GM12878 (cell line): ENCODE data around the gene PTK7. TPM values are rescaled to one million over a fixed set of nuclear protein-coding genes. Genes with fewer than 3 reads are reported as not detected.

Experiments
- ATF7 ChIP-seq: fragments of 450-650 bp; IDR thresholded peaks from 2 replicates; pipeline ENCODE4 v1.6.1; 2016; ENCODE audit warnings: low read depth, mild to moderate bottlenecking
- CHD4 ChIP-seq: fragments of 200-600 bp; sonication (generic); IDR thresholded peaks from 2 replicates; pipeline ENCODE4 v1.6.1; 2016; ENCODE audit warnings: mild to moderate bottlenecking
- CREB1 ChIP-seq: IDR thresholded peaks from 2 replicates; pipeline ENCODE4 v1.6.1; 2012; ENCODE audit warnings: low read depth, mild to moderate bottlenecking, inconsistent platforms
- EZH2 ChIP-seq: IDR thresholded peaks from 2 replicates; pipeline ENCODE4 v1.6.1; 2012; ENCODE audit warnings: low read depth, mild to moderate bottlenecking, control low read depth, inconsistent platforms, low read length, borderline replicate concordance; ENCODE audit not compliant: control insufficient read depth
- FOXM1 ChIP-seq: IDR thresholded peaks from 2 replicates; pipeline ENCODE4 v1.6.1; 2012; ENCODE audit warnings: low read depth, mild to moderate bottlenecking, inconsistent platforms, low read length, moderate library complexity
- KDM1A ChIP-seq: fragments of 200-600 bp; sonication (generic); IDR thresholded peaks from 2 replicates; pipeline ENCODE4 v1.6.1; 2016; ENCODE audit warnings: borderline replicate concordance
- POLR2A ChIP-seq: IDR thresholded peaks from 2 replicates; pipeline ENCODE4 v1.6.1; 2011; ENCODE audit warnings: low read depth, mild to moderate bottlenecking, low read length
- RB1 ChIP-seq: fragments of 450-650 bp; formaldehyde crosslinking; IDR thresholded peaks from 2 replicates; pipeline ENCODE4 v1.6.1; 2017; ENCODE audit warnings: mild to moderate bottlenecking, borderline replicate concordance
- RUNX3 ChIP-seq: IDR thresholded peaks from 2 replicates; pipeline ENCODE4 v1.6.1; 2012; ENCODE audit warnings: low read length, inconsistent platforms
- SUPT20H ChIP-seq: IDR thresholded peaks from 2 replicates; pipeline ENCODE4 v1.6.1; 2011; ENCODE audit warnings: low read depth, mild to moderate bottlenecking, low read length, moderate library complexity, borderline replicate concordance; ENCODE audit not compliant: control insufficient read depth
- TBL1XR1 ChIP-seq: IDR thresholded peaks from 2 replicates; pipeline ENCODE4 v1.6.1; 2012; ENCODE audit warnings: low read depth, low read length, improper control_type of control experiment
- TCF12 ChIP-seq: IDR thresholded peaks from 2 replicates; pipeline ENCODE4 v1.6.1; 2011; ENCODE audit warnings: low read depth, mild to moderate bottlenecking, low read length
- polyA plus RNA-seq, 11 experiments: library from polyadenylated mRNA; depleted of rRNA in 4 of 11; unstranded in 6 of 11; stranded (reverse) in 5 of 11; fragments of >200 nt; fragmentation: Nextera tagmentation in 4 of 11; fragmentation: Illumina TruSeq in 1 of 11; extraction: Ambion mirVana in 4 of 11; extraction: Trizol in 1 of 11; gene quantifications; 1 replicate in 1 of 11; 2 replicates in 10 of 11; pipeline versions ENCODE4 v1.2.1 to v1.2.3, GENCODE V29; 2011 to 2016; ENCODE audit warnings: inconsistent platforms in 2 of 11, missing spikeins in 2 of 11, low read depth in 1 of 11
- total RNA-seq, 4 experiments: library from RNA; depleted of rRNA in 3 of 4; stranded (reverse); fragments of >200 nt in 3 of 4; fragmentation: Illumina TruSeq in 1 of 4; extraction: Trizol in 1 of 4; gene quantifications; 2 replicates each; pipeline versions ENCODE4 v1.2.1 to v1.2.3, GENCODE V29; 2013 to 2021
- TF ChIP-seq, protein P1 (sequence below): fragments of 450-650 bp; IDR thresholded peaks from 2 replicates; pipeline ENCODE4 v1.6.1; 2017; ENCODE audit warnings: mild to moderate bottlenecking, low read depth, inconsistent platforms; ENCODE audit not compliant: poor library complexity, severe bottlenecking
- TF ChIP-seq, protein P2 (sequence below): IDR thresholded peaks from 2 replicates; pipeline ENCODE4 v1.6.1; 2012; ENCODE audit warnings: mild to moderate bottlenecking, low read depth, low read length
- TF ChIP-seq, protein P3 (sequence below): IDR thresholded peaks from 2 replicates; pipeline ENCODE4 v1.6.1; 2011; ENCODE audit warnings: borderline replicate concordance, low read depth, mild to moderate bottlenecking, moderate library complexity, low read length; ENCODE audit not compliant: insufficient read depth, poor library complexity, severe bottlenecking
- TF ChIP-seq, protein P4 (sequence below): fragments of 450-650 bp; IDR thresholded peaks from 2 replicates; pipeline ENCODE4 v1.6.1; 2017; ENCODE audit warnings: borderline replicate concordance
- TF ChIP-seq, protein P5 (sequence below): fragments of 450-650 bp; IDR thresholded peaks from 2 replicates; pipeline ENCODE4 v1.6.1; 2017; ENCODE audit warnings: antibody characterized with exemption, mild to moderate bottlenecking, moderate library complexity

PTK7 gene
- total and polyA plus RNA-seq, 10 of the 15 experiments (the other 5 are each of a cell fraction or from before 2014, with no cell fraction given), result 0.18 to 14.4 (median 3.3) TPM; not detected in 1

DNA sequence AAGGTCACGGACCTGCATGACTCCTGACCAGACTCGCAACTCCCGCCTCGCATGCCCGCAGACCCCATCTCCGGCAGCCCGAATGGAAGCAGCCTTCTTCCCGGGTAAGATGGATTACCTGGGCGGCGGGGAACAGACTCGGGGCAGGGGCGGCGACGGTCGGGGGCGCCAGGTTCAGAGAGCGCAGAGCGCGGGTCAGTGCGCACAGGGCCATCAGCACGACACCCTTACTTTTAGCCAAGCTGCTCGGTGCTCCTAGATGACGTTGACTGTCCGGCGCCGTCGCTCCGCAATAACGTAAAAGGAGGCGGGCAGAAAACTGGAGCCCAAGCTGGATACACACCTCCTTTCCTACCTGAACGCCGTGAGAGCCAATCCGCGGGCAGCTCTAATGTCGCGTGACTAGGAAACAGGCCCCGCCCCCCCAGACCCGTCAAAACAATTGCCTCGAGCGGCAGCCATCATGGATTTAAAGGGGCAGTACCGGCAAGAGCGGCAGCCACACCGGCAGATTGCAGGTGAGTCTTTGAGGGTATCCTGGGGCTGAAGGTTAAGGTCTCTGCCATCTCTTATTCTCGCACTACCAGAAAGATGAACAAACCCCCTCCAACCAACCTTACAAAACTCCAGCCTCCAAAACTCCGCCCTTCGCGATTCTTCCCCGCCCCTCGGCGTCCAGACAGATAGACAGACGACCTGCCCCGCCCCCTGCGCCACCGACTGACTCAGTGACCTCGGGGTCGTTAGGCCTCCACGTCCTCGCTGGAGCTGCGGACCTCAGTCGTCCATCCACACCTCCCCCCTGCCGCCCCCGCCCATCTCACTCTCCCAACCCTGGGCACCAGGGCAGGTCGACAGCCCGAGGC, 16.7 kb upstream of the PTK7 start, which contains the start of the genes KLC4 and MRPL2 (continued):
- TF ChIP-seq, protein P1, sequence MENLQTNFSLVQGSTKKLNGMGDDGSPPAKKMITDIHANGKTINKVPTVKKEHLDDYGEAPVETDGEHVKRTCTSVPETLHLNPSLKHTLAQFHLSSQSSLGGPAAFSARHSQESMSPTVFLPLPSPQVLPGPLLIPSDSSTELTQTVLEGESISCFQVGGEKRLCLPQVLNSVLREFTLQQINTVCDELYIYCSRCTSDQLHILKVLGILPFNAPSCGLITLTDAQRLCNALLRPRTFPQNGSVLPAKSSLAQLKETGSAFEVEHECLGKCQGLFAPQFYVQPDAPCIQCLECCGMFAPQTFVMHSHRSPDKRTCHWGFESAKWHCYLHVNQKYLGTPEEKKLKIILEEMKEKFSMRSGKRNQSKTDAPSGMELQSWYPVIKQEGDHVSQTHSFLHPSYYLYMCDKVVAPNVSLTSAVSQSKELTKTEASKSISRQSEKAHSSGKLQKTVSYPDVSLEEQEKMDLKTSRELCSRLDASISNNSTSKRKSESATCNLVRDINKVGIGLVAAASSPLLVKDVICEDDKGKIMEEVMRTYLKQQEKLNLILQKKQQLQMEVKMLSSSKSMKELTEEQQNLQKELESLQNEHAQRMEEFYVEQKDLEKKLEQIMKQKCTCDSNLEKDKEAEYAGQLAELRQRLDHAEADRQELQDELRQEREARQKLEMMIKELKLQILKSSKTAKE, result peak; percentile 64
- TF ChIP-seq TCF12 (peak; percentile 43; the same call in 1 of the 2 replicates), CREB1 (peak; percentile 100), ATF7 (peak; percentile 48; the same call in 1 of the 2 replicates), KDM1A (no peak), FOXM1 (no peak), RB1 (no peak; the same call in 1 of the 2 replicates), SUPT20H (no peak), EZH2 (no peak), RUNX3 (no peak; the same call in 1 of the 2 replicates), CHD4 (no peak), TBL1XR1 (no peak), POLR2A (peak; percentile 94)
- TF ChIP-seq, protein P2, sequence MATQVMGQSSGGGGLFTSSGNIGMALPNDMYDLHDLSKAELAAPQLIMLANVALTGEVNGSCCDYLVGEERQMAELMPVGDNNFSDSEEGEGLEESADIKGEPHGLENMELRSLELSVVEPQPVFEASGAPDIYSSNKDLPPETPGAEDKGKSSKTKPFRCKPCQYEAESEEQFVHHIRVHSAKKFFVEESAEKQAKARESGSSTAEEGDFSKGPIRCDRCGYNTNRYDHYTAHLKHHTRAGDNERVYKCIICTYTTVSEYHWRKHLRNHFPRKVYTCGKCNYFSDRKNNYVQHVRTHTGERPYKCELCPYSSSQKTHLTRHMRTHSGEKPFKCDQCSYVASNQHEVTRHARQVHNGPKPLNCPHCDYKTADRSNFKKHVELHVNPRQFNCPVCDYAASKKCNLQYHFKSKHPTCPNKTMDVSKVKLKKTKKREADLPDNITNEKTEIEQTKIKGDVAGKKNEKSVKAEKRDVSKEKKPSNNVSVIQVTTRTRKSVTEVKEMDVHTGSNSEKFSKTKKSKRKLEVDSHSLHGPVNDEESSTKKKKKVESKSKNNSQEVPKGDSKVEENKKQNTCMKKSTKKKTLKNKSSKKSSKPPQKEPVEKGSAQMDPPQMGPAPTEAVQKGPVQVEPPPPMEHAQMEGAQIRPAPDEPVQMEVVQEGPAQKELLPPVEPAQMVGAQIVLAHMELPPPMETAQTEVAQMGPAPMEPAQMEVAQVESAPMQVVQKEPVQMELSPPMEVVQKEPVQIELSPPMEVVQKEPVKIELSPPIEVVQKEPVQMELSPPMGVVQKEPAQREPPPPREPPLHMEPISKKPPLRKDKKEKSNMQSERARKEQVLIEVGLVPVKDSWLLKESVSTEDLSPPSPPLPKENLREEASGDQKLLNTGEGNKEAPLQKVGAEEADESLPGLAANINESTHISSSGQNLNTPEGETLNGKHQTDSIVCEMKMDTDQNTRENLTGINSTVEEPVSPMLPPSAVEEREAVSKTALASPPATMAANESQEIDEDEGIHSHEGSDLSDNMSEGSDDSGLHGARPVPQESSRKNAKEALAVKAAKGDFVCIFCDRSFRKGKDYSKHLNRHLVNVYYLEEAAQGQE, result no peak
- TF ChIP-seq, protein P3, sequence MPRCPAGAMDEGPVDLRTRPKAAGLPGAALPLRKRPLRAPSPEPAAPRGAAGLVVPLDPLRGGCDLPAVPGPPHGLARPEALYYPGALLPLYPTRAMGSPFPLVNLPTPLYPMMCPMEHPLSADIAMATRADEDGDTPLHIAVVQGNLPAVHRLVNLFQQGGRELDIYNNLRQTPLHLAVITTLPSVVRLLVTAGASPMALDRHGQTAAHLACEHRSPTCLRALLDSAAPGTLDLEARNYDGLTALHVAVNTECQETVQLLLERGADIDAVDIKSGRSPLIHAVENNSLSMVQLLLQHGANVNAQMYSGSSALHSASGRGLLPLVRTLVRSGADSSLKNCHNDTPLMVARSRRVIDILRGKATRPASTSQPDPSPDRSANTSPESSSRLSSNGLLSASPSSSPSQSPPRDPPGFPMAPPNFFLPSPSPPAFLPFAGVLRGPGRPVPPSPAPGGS, result no peak
- TF ChIP-seq, protein P4, sequence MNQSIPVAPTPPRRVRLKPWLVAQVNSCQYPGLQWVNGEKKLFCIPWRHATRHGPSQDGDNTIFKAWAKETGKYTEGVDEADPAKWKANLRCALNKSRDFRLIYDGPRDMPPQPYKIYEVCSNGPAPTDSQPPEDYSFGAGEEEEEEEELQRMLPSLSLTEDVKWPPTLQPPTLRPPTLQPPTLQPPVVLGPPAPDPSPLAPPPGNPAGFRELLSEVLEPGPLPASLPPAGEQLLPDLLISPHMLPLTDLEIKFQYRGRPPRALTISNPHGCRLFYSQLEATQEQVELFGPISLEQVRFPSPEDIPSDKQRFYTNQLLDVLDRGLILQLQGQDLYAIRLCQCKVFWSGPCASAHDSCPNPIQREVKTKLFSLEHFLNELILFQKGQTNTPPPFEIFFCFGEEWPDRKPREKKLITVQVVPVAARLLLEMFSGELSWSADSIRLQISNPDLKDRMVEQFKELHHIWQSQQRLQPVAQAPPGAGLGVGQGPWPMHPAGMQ, result no peak
- TF ChIP-seq, protein P5, sequence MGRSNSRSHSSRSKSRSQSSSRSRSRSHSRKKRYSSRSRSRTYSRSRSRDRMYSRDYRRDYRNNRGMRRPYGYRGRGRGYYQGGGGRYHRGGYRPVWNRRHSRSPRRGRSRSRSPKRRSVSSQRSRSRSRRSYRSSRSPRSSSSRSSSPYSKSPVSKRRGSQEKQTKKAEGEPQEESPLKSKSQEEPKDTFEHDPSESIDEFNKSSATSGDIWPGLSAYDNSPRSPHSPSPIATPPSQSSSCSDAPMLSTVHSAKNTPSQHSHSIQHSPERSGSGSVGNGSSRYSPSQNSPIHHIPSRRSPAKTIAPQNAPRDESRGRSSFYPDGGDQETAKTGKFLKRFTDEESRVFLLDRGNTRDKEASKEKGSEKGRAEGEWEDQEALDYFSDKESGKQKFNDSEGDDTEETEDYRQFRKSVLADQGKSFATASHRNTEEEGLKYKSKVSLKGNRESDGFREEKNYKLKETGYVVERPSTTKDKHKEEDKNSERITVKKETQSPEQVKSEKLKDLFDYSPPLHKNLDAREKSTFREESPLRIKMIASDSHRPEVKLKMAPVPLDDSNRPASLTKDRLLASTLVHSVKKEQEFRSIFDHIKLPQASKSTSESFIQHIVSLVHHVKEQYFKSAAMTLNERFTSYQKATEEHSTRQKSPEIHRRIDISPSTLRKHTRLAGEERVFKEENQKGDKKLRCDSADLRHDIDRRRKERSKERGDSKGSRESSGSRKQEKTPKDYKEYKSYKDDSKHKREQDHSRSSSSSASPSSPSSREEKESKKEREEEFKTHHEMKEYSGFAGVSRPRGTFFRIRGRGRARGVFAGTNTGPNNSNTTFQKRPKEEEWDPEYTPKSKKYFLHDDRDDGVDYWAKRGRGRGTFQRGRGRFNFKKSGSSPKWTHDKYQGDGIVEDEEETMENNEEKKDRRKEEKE, result no peak
